Uterus (tissue), 4 donors: ENCODE data around the gene PRKCD. TPM values are rescaled to one million over a fixed set of nuclear protein-coding genes. Genes with fewer than 3 reads are reported as not detected.

Experiments used
- DNase-seq, 2 donors: peaks; one replicate each; pipeline ENCODE4 v3.0.0-alpha.2; 2019 to 2020
- H3K27ac ChIP-seq, 2 donors: fragments of 200-600 bp; sonication (generic); 1 replicate in 1 of 2; 2 replicates in 1 of 2; pipeline ENCODE4 v1.5.1; 2016 to 2018
- H3K27me3 ChIP-seq, 2 donors: fragments of 200-600 bp; sonication (generic); one replicate each; pipeline ENCODE4 v1.5.1; 2018 to 2019; ENCODE audit warnings: control low read depth in 1 of 2
- H3K36me3 ChIP-seq, 2 donors: fragments of 200-600 bp; sonication (generic); one replicate each; pipeline ENCODE4 v1.5.1; 2019; ENCODE audit warnings: control low read depth in 1 of 2
- H3K4me1 ChIP-seq, 2 donors: fragments of 200-600 bp; sonication (generic); one replicate each; pipeline ENCODE4 v1.5.1; 2018 to 2019; ENCODE audit warnings: control low read depth in 1 of 2
- H3K4me3 ChIP-seq, 2 donors: fragments of 200-600 bp; sonication (generic); 1 replicate in 1 of 2; 2 replicates in 1 of 2; pipeline ENCODE4 v1.5.1; 2018 to 2019; ENCODE audit warnings: mild to moderate bottlenecking in 1 of 2
- H3K9me3 ChIP-seq, 2 donors: fragments of 200-600 bp; sonication (generic); one replicate each; pipeline ENCODE4 v1.5.1; 2019; ENCODE audit warnings: control low read depth in 1 of 2
- POLR2A ChIP-seq, 2 donors: fragments of 450-650 bp; IDR thresholded peaks; one replicate each; pipeline ENCODE4 v1.6.1; 2016; ENCODE audit warnings: antibody characterized with exemption in 2 of 2, mild to moderate bottlenecking in 1 of 2, moderate library complexity in 1 of 2
- intact Hi-C: fragments of 100-400 bp; cut with DNase I; formaldehyde crosslinking; loops from one replicate; pipeline ENCODE4 v1.15.1; 2023; ENCODE audit warnings: low total_unique reads
- total RNA-seq, 4 donors: library from RNA; depleted of rRNA in 3 of 4; stranded (reverse); fragments of >200 nt in 3 of 4; gene quantifications; one replicate each; pipeline versions ENCODE4 v1.1.0 to v1.2.4, GENCODE V29; 2014 to 2023
- TF ChIP-seq, protein P1 (sequence below), 4 experiments: fragments of 200-600 bp in 2 of 4; fragments of 450-650 bp in 2 of 4; sonication (generic) in 2 of 4; IDR thresholded peaks; one replicate each; pipeline ENCODE4 v1.5.1; 2016 to 2019; ENCODE audit warnings: antibody characterized with exemption in 4 of 4, mild to moderate bottlenecking in 2 of 4, moderate library complexity in 1 of 4
- donor health status: DM: yes; HTN: yes; CAD: no.

Gene PRKCD
- total RNA-seq, 4 donors from 2014 or later: under 0.01 to 16.8 (median 12.6) TPM

DNA sequence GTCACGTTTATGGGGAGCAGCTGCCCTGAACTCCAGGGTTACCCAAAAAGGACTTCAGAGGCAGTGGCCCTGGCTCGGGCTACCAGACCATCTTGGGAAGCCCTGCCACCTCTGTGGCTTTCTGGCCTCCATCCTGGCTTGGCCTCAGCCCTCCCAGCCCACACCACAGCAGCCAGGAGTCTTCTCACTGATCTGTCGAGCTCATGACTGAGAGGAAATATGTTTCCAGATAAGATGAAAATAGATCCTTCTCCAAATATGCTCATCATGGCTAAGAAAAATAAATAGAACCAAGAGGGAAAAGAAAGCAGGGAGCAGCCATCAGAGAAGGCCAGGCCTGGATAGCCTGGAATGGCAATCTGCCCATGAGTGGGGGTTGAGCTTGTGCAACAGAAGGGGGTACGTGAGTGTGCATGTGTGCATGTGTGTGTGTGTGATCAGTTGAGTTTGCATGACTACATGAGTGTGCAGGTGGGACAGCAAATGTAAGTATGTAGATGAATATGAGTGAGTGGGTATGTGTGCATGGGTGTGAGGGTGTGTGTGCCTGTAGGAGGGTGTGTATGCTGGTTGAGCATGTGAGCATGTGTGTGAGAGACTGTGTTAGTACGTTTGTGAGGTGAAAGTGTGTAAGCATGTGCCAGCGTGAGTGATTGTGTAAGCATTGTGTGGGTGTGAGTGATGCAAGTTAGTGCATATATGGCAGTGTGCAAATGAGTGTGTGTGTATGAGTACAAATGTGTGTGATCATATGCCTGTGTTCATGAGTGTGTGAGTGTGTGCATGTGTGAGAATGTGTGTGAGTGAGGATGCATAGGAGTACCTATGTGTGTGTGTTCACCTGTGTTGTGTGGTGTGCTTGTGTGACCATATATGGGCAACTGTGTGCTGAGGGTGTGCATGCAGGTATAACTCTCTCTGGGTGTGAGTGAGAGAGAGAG is 20.8 kb upstream of the PRKCD start:
- Histone ChIP-seq H3K4me1 (no peaks in the 10 kb centered on the region), H3K9me3 (no peaks in the 10 kb centered on the region), H3K27ac (no peak overlapping the region), H3K36me3 (no peaks in the 10 kb centered on the region), H3K4me3 (no peak overlapping the region), H3K27me3 (no peaks in the 10 kb centered on the region)
- intact Hi-C loops: no loop called here
- DNase-seq: no peak
- TF ChIP-seq, protein P1, sequence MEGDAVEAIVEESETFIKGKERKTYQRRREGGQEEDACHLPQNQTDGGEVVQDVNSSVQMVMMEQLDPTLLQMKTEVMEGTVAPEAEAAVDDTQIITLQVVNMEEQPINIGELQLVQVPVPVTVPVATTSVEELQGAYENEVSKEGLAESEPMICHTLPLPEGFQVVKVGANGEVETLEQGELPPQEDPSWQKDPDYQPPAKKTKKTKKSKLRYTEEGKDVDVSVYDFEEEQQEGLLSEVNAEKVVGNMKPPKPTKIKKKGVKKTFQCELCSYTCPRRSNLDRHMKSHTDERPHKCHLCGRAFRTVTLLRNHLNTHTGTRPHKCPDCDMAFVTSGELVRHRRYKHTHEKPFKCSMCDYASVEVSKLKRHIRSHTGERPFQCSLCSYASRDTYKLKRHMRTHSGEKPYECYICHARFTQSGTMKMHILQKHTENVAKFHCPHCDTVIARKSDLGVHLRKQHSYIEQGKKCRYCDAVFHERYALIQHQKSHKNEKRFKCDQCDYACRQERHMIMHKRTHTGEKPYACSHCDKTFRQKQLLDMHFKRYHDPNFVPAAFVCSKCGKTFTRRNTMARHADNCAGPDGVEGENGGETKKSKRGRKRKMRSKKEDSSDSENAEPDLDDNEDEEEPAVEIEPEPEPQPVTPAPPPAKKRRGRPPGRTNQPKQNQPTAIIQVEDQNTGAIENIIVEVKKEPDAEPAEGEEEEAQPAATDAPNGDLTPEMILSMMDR (IDR thresholded peaks at IDR 0.05): no peak
- TF ChIP-seq POLR2A (IDR thresholded peaks at IDR 0.05): no peak

DNA sequence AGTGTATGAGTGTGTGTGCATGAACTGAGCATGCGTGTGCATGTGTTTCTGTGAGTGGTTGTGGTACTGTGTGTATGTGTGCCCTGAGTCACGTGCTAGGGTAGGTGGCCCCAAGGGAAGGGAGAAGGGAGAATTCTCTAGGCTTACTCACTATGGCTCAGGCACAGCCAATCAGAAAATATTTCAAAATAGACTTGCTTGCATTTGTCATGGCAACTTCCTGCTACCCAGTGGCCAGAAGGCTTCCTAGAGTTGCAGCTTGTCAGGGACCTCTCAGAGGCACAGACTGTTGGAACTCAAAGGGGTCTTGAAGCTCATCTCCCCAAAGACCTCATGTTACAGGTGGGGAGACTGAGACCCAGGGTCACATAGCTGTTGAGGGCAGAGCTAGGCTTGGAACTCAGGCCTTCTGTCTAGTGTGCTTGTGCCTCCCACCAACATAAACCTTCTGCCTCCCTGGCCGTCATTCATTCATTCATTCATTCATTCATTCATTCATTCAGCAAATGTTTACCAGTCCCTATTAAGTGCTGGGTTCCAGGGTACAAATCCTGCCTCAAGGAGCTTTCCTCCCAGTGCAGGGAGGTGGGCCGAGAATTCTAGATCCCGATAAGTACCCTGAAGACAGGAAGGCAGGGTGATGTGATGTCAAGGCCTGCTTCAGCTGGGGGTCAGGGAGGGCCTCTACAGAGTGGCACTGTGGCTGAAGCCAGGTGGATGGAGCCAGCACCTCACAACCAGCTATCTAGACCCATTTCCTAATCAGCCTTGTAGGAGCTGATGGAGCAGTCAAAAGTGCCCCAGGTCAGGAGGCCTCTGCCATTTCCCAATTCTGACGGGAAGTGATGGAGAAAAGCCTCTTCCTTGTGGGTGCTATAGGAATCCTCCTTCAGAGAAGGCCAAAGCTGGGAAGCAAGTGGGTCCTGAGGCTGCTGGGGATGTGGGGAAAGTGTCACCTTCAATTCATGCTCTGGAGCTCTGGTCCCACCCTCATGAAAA is 19.9 kb upstream of the PRKCD start:
- Histone ChIP-seq H3K4me1 (no peaks in the 10 kb centered on the region), H3K4me3 (no peak overlapping the region), H3K36me3 (no peaks in the 10 kb centered on the region), H3K27ac (no peak overlapping the region), H3K9me3 (no peaks in the 10 kb centered on the region), H3K27me3 (no peaks in the 10 kb centered on the region)
- no peak for DNase-seq
- intact Hi-C loops: no loop called here
- TF ChIP-seq, protein P1 (IDR thresholded peaks at IDR 0.05): no peak
- TF ChIP-seq POLR2A (IDR thresholded peaks at IDR 0.05): no peak

DNA sequence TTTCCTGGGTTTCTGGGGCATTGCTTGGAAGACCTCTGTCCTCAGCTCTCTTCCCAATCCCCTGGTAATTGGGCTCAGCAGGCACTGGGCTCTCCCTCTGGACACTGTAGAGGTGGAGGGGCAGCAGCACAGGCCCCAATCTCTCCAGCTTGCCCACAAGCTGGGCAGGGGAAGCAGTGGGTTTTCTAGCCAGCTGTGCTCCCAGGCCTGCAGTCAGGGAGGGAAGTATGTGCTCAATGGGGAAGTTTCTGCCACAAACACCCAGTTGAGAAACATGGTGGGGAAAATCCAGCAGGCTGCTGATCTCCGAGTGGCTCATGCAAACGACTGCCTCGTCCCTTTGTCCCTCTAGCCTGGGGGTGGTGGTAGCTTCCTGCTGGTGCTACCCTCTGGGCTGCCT is 18.0 kb upstream of the PRKCD start:
- Histone ChIP-seq H3K36me3 (no peaks in the 10 kb centered on the region), H3K27me3 (no peaks in the 10 kb centered on the region), H3K4me3 (no peak overlapping the region), H3K9me3 (no peaks in the 10 kb centered on the region), H3K4me1 (no peaks in the 10 kb centered on the region), H3K27ac (no peak overlapping the region)
- intact Hi-C loops: no loop called here
- DNase-seq: no peak
- TF ChIP-seq POLR2A (IDR thresholded peaks at IDR 0.05): no peak
- TF ChIP-seq, protein P1 (IDR thresholded peaks at IDR 0.05): no peak

DNA sequence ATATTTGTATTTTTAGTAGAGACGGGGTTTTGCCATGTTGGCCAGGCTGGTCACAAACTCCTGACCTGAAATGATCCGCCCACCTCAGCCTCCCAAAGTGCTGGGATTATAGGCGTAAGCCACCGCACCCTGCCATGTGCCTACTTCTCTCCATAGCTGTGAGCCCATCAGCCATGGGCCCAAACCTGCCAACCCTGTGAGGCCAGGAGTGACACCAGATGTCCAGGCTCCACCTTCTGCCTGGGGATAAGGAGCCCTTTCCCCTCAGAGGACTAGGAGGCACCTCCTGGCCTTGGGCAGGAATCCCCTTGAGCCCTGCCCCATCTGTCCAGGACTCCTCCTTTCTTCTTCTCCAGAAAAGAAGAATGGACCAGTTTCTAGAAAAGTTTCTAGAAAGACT is 16.6 kb upstream of the PRKCD start:
- Histone ChIP-seq H3K27ac (no peak overlapping the region), H3K27me3 (no peaks in the 10 kb centered on the region), H3K4me1 (no peaks in the 10 kb centered on the region), H3K9me3 (no peaks in the 10 kb centered on the region), H3K36me3 (no peaks in the 10 kb centered on the region), H3K4me3 (no peak overlapping the region)
- TF ChIP-seq, protein P1 (IDR thresholded peaks at IDR 0.05): no peak
- no peak for TF ChIP-seq POLR2A (IDR thresholded peaks at IDR 0.05)
- DNase-seq: no peak
- intact Hi-C loops: no loop called here
